Stimulated activated CD4-positive, alpha-beta T cell treated with anti-CD3 and anti-CD28 coated beads, Interleukin-1b, Interleukin-23, amount 100 ng/mL, for 48 hours (primary cell): ENCODE data around the gene FECH.
"Not testable (repeated sequence)": the region's sequence is repeated elsewhere in the genome, so short reads cannot be mapped to it uniquely, and the experiment has no call there.

ENCODE experiments used
- DNase-seq: peaks from one replicate; pipeline ENCODE4 v3.0.0-alpha.2; 2020

Gene FECH

GRCh38 chr18:57527556-57528229 lies 58.8 kb downstream of the FECH start:
- DNase-seq, result no peak

- no peak for DNase-seq
Observed at GRCh38 chr18:57523171-57523956, 63.1 kb downstream of the FECH start.

GRCh38 chr18:57522348-57522747 lies 64.2 kb downstream of the FECH start:
- DNase-seq, result not testable (repeated sequence)

GRCh38 chr18:57519668-57520424 lies 66.7 kb downstream of the FECH start:
- DNase-seq, result no peak

GRCh38 chr18:57518533-57518932 lies 68.0 kb downstream of the FECH start:
- no peak for DNase-seq

- no peak for DNase-seq
Observed at GRCh38 chr18:57516056-57516455, 70.4 kb downstream of the FECH start.

- no peak for DNase-seq
Observed at GRCh38 chr18:57505231-57505630, 81.3 kb downstream of the FECH start.

- DNase-seq, result no peak
Observed at GRCh38 chr18:57502624-57503023, 83.9 kb downstream of the FECH start.

GRCh38 chr18:57498682-57499256 lies 87.7 kb downstream of the FECH start:
- no peak for DNase-seq
